Measurements from ENCODE around the gene CAMTA1.

The CAMTA1 gene

DNA sequence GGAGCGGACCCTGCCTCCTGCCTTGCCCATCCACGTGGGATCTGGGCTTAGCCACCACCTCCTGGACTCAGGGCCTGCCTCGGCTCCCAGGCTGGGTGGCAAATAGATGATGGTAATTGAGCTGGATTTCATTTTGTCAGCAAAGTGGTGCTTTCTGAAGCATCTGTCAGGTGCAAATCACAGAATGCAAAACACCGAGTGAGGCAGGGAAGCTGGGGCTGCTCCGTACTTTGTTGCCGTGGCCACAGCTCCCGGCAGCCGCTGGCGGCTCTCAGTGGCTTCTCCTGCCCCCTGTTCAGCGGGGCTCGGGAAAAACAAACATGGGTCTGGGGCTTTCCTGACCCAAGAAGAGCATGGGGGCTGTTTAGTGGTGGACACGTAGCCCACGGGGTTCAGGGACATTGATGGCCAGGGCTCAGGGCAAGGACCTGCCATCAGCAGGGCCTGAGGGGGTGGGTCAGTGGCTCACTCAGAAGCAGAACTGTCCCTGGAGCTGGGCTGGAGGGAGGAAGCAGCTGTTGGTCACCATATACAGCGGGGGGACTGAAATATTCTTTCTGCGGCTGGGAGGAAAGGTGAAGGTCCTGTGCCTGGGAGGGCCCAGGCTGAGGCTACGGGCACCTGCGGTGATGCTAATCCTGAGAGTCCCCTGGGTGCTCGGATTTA is 855.8 kb downstream of the CAMTA1 start:
- DNase-seq (ENCODE audit: low spot score) = no peak

DNA sequence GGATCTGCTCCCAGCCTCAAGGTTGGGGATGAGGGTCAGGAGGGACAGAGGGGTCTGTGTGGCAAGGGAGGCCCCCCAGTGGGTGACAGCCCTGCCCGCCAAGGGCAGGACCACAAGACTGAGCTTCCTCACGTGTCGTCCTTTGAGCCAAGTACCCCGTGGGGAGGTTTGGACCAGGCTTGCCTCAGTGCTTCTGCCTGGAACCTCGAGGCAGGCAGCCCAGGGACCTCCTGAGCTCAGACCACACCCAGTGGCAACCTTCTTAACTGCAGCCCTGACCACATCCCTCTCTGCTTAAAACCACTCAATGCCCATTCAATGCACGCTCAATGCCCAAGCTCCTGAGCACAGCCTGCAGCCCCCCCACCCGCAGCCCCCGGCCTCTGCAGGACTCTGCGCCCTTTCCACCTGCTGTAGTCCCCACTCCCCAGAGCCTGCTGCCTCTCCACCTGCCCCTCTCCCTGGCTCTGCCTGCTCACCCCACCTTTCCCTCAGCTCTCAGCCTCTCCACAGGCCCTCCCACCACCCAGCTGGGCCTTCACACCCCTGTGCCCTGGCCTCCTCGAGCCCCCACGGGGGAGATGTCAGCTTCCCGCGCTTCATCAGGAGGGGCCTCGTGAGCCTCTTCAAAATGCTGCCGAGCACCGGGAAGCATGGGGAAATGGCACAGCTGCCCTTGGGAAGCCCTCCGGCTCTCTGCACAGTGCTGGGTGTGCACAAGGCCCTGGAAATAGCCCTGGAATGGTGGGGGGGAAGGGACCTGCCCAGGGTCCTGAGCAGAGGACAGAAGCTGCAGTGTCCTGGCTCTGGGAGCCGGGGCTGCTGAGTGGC is 856.5 kb downstream of the CAMTA1 start:
- no peak for DNase-seq (ENCODE audit: low spot score)

DNA sequence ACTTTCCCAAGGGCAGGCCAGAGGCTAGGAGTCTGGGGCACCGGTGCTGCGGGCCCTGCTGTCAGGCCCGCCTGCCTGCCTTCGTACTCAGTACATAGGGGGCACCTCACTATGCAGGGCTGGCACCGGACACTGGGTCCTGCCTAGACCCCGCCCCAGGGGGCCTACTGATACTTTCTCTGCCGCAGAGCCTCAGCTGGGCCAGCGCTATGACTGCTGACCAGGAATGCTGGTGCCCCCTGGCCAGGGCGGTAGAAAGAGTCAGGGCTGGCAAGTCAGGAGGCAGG is 857.1 kb downstream of the CAMTA1 start:
- DNase-seq (ENCODE audit: low spot score) = no peak

DNA sequence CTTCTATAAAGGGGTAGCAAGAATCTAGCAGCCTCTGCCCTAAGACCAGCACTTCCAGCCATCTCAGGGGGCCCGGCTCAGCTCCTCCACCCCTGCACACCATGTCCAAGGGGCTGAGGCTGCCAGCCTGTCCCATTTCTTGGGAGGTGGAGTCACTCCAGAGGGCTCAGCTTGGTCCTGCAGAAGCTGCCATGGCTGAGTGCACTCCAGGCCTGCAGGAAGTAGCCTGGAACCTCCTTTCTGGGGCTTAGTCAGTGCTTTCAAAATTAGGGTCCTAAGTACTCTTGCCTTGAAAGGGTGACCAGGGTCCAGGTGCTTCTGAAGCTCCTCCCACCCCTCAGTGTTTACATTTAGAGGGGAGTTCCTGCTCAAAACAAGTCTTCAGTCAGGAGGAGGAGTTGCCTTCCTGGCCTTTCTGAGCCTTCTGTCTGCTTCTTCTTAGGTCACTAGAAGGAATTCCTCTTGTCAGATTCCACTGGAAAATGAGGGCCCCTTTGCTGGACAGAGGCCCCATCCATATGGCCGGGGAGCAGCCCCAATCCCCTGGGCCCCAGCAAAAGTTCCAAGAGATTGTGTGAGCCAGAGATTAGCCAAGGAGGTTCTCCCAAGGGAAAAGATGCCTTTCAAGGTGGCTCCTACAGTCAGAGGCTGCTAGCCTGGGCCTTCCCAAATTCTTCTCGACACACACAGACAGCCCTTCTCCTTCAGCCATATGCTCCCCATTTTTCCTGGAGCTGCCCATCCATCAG is 857.7 kb downstream of the CAMTA1 start:
- no peak for DNase-seq (ENCODE audit: low spot score)

DNA sequence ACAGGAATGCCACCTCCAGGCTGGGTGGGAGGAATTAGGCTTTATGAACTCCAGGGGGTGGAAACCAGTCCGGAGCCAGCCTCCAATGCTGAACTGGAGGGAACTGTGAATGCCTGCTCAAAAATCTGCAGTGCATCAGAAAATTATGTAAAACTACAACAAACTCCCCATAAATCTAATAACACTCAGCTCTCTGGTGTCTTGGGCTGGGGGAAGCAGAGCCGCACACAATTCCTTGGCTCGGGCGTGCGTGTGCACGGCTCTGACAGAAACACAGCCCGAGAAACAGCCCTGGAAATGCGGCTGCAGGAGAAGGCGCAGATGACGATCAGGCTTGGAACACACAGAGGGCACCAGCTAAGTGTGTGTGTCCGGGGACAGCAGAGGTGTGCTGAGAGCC is 858.3 kb downstream of the CAMTA1 start:
- DNase-seq (ENCODE audit: low spot score) = no peak

DNA sequence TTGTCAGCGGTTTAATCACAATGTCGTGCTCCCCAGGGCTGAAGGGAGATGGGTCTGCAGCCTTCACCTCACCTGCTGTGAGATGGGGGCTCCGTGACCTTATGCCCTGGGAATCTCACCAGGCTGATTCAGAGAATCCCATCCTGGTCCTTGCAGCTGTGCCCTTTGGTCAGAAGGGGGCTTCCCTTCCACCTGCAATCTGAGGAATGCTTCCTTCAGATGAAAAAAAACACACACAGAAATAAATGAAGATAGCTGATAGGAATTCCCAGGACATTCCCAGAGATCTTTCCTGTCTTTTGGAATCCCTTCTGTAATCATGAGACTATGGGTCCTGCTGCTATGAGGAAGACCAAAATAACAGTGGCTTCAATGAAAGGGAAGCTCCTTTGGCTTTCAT is 858.8 kb downstream of the CAMTA1 start:
- DNase-seq (ENCODE audit: low spot score) = no peak

DNA sequence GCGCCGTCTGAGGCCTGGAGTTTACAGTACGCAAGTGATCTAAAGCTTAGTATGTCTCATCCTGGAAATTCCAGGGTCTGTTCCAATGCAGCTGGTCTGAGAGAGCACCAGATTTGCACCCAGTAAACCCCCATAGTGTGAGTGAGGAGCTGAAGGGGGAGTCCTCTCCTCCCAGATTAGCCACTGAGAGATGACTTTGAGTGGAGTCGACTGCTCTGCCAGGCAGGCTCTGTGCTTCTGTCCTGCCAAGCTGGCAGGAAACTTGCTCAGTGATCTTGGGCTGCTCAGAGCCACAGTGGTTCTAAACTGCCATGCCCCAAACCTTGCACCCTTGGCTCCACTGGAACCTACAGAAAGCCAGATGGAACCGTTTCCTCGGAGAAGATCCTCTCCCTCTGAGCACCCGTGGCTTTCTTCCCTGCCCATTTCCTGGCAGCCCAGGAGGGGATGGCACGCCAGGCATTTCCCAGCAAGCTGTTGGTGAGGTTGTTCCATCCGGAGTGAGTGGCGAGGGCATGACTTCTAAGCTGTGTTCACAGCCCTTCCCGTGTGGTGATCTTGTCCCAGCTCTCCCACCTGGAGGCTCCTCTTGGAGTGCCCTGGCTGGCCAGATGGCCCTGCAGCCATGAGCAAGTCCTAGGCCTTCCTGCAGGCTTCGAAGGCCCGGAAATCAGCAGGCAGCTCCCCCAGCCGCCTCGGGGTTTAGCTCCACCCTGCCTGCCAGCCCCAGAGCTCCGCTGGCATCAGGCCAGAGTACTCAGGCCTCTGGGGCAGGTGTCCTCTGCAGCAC is 859.9 kb downstream of the CAMTA1 start:
- DNase-seq (ENCODE audit: low spot score) = no peak

DNA sequence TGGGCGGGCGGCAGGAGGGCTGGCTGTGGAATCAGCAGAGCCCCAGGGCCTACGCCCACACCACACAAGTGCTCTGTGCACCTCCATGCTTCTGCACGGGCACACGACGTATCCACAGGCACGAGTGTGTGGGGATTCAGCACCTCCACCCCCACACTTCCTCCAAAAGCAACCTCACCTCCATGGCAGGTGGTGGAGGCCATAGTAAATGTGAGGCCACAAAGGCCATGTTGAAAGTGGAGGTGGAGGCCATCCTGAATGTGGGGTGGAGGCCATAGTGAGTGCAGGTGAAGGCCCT is 860.4 kb downstream of the CAMTA1 start:
- no peak for DNase-seq (ENCODE audit: low spot score)

DNA sequence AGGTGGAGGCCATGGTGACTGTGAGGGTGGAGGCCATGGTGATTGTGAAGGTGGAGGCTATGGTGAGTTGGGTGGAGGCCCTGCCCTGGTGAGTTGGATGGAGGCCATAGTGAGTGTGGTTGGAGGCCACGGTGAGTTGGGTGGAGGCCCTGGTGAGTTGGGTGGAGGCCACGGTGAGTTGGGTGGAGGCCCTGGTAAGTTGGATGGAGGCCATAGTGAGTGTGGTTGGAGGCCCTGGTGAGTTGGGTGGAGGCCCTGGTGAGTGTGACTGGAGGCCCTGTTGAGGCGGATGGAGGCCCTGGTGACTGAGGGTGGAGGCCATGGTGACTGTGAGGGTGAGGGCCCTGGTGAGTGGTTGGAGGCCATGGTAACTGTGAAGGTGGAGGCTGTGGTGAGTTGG is 860.9 kb downstream of the CAMTA1 start:
- no peak for DNase-seq (ENCODE audit: low spot score)

DNA sequence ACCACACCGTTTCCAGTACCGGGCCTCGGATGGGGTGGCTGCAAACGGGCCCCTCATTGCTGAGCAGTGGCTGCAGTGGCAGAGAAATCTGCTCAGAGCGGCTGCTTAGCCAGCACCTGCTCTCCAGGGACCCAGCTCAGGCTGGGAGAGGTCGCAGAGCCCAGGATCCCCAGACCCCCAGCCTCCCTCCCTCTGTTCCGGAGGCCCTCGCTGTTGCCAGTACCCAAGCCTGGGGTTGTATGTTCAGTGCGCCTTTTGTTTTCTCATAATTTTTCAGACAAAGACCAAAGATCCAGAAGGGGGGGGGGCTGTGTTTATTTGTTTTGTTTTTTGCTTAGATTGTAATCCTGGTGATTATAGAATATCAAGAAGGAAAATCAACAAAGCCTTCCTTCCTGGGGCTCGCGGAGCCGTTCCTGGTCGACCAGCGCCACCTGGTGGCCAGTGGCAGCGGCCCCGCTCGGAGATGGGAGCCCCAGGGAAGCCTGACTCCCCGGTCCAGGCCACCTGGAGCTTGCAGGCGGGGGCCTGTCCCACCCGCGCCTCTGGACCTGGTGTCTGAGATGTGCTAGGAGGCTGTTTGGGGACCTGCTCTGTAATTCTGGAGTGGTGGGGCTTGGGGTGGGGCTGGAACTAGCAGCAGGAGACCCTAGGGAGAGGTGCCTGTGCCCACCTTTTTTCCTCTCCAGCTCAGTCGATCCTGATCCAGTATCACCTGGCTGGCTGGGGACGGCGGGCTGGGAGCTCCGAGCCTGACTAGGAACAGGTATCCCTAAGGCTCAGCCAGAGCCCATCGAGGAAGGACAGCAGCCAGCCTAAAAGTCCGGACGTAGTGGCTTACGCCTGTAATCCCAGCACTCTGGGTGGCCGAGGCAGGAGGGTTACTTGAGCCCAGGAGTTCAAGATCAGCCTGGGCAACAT is 862.0 kb downstream of the CAMTA1 start:
- DNase-seq (ENCODE audit: low spot score) = peak; percentile 92

DNA sequence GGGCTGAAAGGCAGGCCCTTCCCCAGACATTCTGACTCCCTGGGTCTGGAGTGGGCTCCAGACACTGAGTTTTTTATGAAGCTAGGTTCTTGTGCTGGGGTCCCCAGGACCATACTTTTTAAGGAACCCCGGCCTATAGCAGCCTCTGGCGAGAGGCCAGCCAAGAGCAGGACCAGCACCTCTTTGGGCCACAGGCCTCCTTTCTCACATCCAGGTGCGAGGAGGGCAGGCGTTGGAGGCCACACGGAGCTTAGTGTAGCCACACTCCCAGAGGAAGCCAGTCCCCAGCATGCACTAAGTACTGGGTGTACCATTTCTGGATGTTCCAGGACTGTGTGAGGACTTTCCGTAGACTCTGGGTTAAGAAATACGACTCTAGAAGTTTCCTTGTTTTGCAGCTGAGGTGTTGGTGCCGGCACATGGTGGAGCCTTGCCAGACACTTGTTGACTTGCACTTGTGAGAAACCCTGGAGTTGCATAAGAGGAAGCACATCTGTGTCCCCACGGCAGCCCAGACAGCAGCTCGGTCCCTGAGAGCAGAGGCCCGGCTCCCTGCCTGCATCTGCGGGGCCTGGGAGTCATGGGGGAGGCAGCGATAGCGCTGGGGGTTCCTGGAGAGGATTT is 863.6 kb downstream of the CAMTA1 start:
- DNase-seq (ENCODE audit: low spot score) = no peak

DNA sequence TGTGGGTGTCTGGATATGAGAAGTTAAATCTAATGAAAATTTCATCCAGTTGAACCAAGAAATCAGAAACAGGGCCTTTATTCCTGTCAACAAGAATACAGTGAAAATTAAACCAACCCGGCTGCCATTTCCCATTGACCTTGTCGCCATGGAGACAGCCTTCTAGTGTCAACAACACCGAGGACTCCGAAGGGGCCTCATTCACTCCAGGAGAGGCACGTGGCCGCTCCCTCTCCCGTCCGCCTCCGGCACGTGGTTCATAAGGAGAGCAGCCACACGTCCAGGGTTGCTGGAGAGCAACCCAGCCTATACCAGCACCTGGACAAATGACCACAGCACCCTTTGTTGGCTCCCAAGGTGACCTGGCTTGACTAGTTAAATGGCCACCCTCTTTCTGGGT is 865.5 kb downstream of the CAMTA1 start:
- no peak for DNase-seq (ENCODE audit: low spot score)

DNA sequence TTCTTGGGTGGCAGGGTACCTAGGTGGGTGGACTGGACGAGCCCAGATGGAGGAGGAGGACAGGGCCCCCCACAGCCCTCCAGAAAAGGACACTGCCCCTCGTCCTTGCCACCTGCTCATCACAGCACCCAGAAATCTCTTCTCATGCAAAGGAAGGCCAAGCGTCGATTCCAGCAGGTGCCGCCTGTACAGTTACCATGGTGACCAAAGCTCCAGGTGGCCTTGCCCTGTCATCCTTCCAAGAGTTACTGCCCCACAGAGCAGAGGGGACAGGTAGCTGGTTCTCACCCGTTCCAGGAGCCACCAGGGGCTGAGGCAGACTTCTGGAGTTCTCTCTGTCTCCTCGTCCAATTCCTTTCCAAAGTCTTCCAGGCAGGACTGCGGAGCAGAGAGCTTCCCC is 865.9 kb downstream of the CAMTA1 start:
- DNase-seq (ENCODE audit: low spot score) = no peak

DNA sequence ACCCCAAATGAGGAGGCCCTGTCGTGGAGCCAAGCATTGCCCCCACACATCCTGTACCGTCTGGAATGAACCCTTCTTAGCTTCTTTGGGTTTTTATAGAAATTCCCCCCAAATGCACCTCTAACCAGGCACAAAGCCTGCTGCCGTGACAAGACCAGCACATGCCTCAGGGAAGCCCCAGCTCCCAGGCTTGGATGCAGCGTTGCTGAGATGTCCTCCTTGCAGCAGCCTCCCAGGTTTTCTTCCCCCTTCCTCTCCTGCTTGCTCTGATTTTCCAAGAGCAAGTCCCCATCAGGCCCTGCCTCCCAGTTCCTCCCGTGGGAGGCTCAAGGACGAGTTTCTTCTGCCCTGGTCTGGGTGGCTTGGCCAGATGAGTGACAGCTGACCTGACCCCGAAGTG is 866.8 kb downstream of the CAMTA1 start:
- DNase-seq (ENCODE audit: low spot score) = no peak

DNA sequence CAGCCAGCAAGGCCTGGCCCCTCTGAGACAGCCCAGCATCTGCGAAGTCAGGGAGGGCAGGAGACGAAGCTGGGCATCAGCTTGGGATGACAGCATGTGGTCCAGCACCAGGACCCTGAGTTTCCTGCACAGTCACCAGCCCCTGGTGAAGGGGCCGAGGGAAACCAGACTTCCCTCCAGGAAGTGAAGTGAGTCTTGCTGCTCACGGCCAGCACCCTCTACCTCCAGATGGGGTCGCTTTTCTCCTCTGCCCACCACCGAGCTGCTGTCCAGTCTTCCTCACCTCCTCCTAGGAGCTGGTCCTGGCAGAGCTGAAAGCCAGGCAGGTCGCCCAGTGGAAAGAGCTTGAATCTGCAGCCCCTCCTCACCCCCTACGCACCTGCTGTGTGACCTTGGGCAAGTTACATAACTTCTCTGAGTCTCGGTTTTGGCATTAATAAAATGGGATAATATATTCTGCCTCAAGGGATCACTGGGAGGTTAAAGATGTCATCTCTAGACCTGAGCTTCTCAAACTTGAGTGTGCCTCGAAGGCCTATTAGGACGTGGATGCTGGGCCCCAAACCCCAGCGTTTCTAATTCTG is 867.4 kb downstream of the CAMTA1 start:
- no peak for DNase-seq (ENCODE audit: low spot score)

DNA sequence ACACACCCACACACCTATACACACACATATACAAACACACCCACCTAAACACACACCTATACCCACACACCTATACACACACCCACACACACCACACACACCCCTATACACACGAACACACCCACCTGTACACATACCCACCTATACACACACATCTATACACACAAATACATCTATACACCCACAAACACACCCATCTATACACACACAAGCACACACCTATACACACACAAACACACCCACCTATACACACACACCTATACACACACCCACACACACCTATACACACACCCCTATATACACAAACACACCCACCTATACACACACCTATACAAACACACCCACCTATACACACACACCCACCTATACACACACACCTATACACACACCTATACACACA is 869.5 kb downstream of the CAMTA1 start:
- no peak for DNase-seq (ENCODE audit: low spot score)

DNA sequence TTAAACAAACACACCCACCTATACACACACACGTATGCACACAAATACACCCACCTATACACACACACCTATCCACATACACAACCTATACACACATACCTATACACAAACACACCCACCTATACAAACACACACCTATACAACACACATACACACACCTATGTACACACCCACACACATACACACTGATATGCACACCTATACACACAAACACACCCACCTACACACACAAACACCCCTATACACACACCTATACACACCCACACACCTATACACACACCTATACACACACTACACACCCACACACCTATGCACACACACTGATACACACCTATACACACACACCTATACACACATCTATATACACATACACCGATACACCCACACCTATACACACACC is 870.1 kb downstream of the CAMTA1 start:
- DNase-seq (ENCODE audit: low spot score) = no peak

DNA sequence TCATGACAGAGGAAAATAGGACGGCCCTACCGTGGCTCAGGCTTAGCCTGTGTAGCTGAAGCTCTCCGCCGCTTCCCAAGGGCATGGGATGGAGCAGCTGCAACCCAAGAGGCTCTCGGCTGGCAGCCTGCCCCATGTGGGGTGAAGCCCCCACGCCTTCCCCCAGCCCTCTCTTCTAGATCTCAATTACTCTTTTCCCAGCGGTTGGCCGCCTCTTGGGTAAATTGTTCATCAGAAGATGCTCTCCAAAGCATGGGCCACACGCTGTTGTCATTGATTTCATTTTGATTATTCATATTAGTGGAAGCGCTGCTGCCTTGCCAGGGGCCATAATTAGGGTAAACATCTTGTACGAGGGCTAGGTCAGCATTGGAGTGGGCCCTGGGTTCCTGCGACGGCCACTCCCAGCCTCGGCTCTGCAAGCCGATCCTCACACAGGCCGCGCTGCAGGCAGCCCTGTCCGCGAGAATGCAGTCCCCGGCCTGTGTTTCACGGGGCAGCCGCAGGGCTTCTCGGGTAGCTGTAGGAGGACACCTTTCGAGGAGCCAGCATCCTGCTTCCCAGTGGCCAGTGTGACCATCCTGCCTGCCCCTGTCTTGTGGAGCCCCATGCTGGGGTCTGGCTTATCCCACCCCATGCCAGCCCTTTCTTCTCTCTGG is 871.4 kb downstream of the CAMTA1 start:
- no peak for DNase-seq (ENCODE audit: low spot score)

DNA sequence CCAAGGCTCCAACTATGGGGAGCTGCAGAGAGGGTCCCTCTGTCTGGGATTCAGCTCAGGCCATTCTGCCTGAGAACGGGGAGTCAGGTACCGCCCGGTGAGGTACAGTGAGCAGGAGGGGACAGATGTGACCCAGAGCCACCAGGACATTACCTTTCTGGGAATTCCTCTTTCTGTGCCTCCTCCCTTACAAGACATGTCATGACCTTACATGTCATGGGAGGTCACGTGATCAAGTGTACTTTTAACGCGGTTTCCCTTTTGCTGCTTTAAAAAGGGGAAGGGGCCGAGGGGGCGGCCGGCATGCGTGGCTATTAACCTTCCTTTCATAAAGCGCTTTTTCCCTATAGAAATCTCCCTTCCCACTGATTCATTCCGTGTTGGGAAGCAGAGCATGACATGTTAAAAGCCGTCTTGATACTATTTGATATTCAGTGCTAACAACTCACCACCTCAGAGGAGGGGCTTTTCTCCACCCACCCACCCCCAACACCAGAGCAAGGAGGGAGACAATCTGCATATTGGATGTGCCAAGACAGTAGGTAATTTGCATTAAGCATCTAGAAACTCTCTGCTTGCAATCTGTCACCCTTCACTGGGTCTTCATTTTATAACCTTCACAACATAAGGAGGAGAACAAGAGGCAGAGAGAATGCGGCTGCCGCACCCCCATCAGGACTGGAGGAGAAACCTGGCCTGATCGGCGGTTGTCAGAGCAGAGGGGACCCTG is 872.2 kb downstream of the CAMTA1 start:
- DNase-seq (ENCODE audit: low spot score) = no peak

DNA sequence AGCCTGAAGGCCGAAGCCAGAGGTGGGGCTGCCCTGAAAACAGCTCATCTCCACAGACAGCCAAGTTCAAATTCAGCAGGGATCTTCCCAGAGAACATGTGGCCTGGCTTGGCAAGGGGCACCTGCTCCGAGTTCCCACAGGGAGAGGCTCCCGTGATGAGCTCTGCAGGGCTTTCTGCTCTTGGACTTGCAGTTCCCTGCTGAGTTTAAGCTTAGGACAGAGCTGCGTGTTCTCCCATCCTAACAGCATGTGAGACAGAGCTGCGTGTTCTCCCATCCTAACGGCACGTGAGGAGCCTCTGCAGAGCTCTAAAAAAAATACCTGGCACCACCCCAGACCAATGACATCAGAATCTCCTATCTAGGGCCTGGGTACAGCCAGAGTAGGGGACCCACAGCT is 872.8 kb downstream of the CAMTA1 start:
- DNase-seq (ENCODE audit: low spot score) = no peak

Measured in HuH-7.5 (cell line).